HG03442 (cell line): ENCODE data around the gene WNT10A.

Experiments used
- ATAC-seq: cut with Tn5 transposase; IDR thresholded peaks from one replicate; pipeline ENCODE4 v1.9.1; 2021; ENCODE audit warnings: mild to moderate bottlenecking, moderate library complexity; ENCODE audit not compliant: unreplicated experiment

The WNT10A gene

DNA sequence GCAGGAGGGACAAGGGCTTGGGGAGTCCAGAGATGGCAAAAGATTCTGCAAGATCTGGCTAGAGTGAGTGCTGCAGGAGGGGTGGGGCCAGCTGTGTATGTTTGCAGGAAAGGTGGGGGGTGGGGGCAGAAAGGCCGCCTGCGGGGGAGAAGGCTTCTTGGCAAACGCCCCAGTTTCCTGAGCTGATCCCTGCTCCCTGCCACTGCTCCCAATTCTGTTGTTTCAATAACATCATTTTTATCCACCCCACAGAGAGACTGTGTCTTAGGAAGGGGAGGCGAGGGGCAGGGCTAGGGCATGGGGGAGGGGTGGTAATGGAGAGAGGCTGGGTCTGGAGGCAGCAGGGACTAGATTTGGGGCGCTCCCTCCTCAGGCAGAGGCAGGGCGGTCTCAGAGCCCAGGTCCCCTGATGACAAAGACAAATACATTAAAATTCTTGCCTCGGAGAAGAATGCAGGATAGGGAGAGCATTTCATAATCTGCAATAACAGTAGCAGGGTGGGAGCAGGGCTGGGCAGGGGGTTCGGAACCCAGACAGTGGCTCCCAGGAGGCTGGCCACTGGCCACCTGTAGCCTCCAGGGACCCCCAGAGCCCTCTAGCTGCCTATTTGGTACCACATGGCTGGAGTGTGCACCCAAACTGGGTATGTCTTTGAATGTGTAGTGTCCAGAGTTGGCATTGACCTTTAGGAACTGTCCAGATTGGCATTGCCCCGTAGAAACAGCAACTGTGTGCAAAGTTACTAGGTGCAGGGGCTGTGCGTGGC lies 23.1 kb upstream of the WNT10A start:
- ATAC-seq: no peak

DNA sequence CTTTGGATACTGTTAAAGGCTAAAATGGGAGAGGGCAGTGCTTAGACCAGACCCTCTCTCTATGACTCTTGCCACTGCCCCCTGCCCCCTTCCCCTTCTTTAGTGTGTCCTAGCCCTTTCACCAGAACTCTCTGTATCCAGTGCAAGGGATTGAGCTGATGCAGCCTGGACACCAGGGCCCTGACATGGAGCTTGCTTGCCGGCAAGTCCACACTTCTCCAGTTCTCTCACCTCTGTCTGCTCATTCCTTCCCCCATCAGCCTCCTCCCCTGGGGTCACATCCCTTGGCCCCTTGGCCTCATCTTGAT lies 22.6 kb upstream of the WNT10A start:
- no peak for ATAC-seq

DNA sequence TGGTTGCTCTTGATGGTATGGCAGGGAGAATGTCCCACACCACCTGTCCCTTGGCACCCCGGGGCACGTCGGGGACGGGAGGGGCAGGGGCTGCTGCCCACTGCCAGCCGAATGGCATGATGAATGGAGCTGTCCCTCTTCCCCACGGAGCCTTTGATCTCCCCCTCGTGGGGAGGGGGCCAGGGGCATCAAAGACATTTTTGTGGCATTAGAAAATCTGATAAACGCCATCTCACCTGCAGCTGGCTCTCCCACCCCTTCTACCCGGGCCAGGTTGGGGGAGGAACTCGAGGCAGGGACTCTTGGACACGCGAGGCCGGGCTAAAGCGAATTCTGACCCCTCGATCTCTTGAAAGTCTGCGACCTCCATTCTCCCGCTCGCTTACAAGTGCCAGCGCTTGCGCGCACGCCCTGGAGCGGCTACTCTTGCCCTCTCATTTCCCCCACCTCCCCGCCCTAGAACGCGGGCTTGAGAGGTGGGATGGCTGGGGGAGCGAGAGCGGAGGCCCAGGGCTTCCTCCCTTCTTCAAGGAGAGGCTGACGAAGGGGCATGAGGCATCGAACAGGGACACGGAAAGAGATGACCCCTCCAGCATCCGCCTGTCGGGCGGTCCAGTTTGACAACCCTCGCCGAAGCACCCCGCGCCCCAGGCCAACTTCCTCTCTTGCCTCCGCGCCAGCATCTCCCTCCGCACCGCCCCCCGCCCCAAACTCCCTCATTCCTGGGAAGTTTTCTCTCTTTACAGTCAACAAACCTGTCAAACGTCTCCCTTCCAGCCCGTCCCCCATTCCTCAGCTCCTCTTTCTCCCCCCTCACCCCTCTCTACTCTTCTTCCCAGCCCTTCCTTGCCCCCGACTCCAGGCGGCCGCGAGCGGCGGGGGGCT lies 21.7 kb upstream of the WNT10A start:
- no peak for ATAC-seq

DNA sequence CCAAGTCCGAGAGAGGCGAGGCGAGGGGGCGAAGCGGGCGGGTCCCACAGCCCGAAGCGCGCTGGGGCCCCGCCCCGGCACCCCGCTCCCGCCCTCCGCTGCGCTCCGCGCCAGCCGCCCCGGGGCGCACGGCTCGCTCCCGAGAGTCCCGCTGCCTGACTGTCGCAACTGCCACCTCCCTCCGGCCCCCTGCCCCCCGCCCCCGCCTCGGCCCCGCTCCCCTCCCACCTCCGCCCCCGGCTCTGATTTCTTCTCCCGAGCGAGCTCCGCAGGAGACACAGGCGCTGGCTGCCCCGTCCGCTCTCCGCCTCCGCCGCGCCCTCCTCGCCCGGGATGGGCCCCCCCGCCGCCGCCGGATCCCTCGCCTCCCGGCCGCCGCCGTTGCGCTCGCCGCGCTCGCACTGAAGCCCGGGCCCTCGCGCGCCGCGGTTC lies 21.1 kb upstream of the WNT10A start, which contains the start of gene WNT6:
TSS of gene WNT6 (plus strand) at position 250 of the 432 bp plus-strand sequence. CDS start 233 bp downstream, outside the sequence.
- ATAC-seq: no peak

DNA sequence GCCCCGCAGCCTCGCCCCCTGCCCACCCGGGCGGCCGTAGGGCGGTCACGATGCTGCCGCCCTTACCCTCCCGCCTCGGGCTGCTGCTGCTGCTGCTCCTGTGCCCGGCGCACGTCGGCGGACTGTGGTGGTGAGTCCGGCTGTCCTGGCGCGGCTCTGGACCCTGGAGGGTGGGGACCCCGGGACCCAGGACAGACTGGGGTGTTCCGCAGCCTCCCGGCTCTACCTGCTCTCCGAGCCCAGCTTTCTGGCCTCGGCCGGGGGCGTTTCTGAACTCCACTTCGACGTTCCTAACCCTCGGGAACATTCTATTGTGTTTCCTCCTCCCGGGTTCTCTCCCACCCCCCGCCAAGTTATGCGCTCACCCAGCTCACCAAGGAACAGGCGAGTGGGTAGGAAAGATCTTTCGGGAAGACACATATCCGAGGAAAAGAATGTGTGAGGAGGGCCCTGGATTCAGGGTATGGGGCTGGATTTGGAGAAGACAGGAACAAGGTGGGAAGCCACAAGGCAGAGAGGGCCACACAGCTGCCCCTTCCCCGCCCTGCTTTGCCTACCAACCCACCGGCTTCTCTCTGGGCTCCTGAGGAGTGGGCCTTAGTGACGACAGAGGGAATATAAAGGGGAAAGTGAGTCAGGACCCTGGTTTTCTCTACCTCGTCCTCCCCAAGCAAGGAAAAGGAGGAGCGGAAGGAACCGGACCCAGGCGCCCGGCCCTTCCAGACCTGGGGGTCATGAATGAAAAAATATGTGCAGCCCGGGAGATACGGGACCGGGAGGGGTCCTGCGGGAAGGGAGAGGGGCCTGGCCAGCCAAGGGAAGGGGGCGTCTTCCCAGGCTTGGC lies 20.4 kb upstream of the WNT10A start:
- no peak for ATAC-seq

DNA sequence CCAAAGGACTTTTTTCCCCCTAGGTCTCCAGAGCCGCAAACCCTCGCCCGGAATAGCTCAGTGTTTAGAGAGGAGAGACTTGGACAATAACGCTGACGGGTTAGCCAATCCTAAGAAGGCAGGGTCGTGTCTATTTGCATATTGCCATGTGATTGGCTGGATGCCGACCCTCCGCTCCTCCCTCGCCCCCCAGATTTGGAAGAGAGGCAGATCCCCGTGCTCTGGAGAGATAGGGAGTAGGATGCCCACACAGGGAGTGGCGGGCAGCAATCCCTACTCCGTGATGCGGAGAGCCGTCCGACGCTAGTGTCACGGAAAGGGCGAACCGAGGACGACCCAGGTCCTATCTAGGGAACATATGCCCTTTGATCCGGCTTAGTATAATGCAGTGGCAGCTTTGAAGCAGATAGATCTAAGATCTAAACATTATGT lies 19.7 kb upstream of the WNT10A start:
- ATAC-seq: no peak

DNA sequence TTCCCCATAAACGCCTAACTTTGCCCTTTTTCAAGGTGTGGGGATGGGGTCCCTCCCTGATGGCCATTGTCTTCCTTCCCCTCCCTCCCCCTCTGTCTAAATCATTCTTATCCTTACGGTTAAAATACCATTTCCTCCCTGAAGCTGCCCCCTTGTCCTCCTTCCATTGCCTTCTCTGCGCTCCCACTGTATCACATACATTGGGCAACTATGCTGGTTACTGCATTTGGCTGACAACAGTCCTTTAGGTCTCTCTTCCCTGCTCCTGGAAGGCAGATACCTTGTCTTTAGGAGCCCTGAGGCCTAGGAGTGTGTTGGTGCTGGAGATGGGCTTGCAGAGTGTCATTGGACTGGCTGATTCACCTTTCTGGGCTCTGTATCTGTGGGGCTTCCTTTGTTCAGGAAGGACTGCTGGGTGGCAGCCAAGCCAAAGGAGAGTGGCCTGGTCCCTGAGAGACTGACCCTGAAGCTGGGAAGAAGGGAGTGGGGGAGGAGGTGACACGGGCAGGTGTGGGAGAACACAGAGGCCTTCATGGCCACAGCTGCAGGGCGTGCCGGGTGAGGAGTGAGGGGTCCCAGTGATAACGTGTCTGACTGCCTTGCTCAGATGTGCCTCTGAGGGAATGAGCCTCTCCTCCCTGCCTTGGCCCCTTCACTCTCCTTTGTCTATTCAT lies 18.9 kb upstream of the WNT10A start:
- no peak for ATAC-seq

DNA sequence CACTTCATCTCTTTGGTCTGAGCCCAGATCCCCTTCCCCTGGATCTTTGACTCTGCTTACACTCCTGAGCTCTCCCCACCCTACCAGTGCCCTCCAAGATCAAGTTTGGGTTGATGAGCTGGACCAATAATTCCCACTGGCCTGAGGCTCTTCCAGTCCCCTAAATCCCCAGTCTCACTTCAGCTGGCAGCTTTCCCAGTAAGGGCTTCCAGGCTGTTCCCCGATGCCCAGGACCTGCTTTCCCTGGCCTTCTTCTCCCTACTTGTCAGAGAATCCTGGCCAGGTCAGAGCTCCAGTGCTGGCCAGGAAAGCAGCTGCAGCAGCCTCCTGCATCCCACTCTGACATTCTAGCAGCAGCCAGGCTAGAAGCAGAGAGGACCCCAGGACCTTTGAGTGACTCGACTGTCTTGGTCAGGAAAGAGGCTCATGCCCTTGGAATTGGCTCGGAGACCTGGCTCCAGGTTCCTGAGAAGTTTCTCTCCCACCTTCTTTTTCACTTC lies 17.6 kb upstream of the WNT10A start:
- ATAC-seq: no peak

DNA sequence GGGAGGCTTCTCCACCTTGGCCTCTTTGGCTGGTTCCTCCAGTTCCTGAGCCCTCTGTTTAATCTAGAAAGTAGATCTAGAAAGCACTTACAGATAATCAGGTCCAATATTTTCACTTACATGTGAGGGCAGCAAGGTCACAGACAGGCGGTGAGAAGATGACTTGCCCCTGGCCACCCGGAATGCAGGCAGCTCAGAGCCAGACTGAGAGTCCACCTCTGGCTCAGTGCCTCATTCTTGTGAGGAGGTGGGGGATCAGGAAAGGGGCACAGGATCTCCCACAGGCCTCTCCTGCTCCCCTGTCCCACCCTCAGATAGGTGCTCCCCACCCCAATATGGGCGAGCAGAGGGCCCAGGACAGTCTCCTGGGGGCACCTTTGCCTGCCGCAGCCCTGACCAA lies 15.3 kb upstream of the WNT10A start:
- ATAC-seq: no peak

DNA sequence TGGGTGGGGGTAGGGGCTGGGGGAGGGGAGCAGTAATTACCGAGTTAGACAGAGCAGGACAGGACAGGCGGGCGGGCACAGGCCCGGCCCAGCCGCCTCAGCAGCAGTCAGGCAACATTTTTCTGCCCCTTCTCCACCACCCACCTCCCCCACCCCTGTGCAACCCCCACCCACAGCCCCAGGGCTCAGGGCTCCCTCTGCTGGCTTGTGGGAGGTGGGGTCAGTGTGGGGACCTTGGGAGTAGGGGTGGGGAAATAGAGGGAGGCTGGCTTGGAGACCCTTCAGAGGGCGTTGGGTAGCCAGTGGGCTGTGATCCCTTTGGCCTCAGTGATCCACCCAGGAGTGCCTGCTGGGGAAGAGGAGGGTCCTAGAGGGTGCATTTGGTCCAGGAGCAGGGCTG lies 14.7 kb upstream of the WNT10A start:
- no peak for ATAC-seq

DNA sequence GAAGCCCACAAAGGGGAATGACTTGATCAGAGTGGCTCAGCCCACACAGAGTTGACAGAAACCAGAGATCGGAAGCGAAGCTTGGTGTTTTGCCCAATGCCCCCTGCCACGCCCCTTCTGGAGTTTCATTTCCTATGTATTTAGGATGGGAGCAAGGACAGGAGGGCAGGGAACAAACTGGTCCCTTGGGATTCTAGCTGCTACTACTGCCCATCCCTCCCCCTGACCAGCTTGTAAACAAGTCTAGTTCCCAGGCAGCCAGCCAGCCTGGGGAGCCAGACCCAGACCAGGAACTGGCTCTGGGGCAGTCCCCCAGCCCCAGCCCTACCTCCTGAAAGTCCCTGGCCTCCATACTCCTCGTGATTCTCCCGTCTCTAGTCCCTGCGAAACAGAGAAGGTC lies 12.8 kb upstream of the WNT10A start:
- no peak for ATAC-seq

DNA sequence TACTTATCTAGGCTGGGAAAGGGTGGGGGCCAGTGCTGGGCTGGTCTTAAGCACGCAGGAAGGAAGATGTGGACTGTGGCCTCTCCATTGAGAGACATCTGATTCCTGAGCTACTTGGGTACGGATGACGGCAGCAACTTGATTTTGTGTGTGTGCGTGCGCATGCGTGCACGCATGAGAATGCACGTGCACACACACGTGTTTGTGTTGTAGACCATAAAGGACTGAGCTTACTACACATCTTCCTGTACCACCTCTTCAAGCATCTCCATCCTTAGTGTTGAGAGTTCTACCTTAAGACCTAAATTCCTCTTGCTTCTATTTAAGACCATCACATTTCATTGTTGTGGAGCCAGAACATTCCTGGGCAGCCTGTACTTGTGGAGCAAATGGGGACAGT lies 11.6 kb upstream of the WNT10A start:
- ATAC-seq: no peak

DNA sequence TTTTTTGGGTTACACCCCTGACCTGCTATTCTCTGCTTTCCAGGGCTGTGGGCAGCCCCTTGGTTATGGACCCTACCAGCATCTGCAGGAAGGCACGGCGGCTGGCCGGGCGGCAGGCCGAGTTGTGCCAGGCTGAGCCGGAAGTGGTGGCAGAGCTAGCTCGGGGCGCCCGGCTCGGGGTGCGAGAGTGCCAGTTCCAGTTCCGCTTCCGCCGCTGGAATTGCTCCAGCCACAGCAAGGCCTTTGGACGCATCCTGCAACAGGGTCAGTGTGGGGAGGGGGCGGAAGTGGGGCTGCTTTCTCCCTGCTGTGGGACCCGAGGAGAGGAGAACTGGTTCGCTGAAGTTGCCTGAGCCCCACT lies 9.7 kb upstream of the WNT10A start:
- ATAC-seq: no peak

DNA sequence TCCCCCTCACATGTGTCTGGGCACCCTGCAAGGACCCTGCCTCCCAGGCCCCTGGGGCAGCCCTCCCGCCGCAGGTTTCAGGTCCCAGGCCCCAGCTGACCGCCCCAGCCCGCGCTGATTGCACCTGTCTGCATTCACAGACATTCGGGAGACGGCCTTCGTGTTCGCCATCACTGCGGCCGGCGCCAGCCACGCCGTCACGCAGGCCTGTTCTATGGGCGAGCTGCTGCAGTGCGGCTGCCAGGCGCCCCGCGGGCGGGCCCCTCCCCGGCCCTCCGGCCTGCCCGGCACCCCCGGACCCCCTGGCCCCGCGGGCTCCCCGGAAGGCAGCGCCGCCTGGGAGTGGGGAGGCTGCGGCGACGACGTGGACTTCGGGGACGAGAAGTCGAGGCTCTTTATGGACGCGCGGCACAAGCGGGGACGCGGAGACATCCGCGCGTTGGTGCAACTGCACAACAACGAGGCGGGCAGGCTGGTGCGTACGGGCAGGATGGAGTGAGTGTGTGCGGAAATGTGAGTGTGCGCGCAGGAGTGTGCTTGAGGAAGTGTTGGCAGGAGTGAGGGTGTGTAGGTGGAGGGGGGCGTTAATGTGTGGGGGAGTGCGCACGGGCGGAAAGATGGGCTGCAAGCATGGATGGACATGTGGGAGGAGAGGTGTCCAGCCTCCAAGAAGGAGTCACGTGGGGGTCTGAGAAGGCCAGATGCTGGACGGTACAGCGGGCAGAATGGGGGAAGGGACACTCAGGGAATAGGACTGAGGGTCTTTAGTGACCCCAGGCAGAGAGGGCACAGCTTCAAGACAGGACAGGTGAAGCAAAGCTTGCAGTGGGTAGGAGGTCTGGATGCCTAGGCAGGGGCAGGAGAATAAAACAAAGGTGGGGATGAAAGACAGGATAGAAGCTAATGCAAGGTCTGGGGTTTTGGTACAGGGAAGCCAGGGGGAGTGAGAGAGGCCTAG lies 9.0 kb upstream of the WNT10A start:
- no peak for ATAC-seq

DNA sequence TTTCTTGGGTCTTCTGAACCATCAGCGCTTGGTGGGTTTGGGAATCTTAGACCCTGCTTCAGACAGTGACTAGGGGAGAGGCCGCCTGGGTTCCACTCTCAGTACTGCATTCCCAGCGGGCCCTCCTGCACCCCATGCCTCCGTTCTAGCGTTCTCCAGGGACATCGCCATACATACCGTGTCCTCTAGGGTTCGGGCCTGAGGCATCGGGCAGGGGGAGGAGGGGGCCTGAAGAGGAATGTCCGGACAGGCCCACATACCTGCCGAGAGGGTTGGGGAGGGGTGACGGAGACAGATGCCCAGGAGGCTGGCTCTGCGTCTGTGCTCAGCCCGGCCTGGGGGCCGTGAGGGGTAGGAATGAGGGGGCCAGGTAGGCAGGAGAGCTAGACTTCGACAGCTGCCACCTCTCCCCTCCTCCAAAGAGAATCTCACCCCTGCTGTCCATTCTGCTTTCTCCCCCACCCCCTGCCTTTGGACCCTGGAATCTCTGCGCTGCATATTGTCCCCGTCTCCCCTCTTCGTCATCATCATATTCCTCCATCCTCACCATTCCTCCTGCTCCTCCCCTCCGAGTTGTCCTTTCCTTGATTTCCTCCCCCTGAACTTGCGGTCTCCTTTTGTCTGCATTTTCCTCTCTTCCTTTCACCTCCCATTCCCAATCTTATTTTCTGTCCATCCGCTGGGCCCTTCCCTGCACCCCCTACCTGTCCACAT lies 7.8 kb upstream of the WNT10A start:
- no peak for ATAC-seq

DNA sequence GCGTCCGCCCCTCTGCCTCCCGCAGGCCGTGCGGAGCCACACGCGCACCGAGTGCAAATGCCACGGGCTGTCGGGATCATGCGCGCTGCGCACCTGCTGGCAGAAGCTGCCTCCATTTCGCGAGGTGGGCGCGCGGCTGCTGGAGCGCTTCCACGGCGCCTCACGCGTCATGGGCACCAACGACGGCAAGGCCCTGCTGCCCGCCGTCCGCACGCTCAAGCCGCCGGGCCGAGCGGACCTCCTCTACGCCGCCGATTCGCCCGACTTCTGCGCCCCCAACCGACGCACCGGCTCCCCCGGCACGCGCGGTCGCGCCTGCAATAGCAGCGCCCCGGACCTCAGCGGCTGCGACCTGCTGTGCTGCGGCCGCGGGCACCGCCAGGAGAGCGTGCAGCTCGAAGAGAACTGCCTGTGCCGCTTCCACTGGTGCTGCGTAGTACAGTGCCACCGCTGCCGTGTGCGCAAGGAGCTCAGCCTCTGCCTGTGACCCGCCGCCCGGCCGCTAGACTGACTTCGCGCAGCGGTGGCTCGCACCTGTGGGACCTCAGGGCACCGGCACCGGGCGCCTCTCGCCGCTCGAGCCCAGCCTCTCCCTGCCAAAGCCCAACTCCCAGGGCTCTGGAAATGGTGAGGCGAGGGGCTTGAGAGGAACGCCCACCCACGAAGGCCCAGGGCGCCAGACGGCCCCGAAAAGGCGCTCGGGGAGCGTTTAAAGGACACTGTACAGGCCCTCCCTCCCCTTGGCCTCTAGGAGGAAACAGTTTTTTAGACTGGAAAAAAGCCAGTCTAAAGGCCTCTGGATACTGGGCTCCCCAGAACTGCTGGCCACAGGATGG lies 7.1 kb upstream of the WNT10A start:
- no peak for ATAC-seq

DNA sequence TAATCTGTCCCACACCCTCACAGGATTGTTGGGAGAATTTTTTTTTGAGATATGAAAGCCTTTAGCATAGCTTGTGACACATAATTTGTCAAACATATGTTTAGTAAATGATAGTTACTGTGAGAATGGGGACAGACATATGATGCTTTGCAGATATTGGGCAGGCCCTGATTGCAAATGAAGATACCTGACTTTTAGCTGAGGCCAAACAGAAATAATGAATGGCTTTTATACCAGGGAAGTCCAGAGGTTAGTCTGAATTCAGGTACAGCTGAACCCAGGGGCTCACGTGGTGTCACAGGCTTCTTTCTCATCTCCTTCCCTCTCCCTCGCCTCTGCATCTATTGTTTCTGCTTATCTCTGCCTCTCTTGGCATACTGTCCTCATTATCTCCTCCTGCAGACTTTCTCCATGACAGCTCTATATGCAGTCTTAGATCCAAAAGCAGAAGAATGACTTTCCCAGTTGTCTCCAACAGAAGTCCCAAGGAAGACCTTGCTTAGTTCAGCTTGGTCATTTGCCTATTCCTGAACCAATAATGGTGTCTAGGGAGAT lies 4.9 kb upstream of the WNT10A start:
- ATAC-seq: no peak
